ENCODE results near the gene CCDC82. TPM values are rescaled to one million over a fixed set of nuclear protein-coding genes. Genes with fewer than 3 reads are reported as not detected.
A peak's percentile ranks its signal among the peaks of the same experiment; 100 is the strongest.

The CCDC82 gene
- total RNA-seq, 2 experiments from 2014 or later, result 22.2 to 43.6 TPM

DNA sequence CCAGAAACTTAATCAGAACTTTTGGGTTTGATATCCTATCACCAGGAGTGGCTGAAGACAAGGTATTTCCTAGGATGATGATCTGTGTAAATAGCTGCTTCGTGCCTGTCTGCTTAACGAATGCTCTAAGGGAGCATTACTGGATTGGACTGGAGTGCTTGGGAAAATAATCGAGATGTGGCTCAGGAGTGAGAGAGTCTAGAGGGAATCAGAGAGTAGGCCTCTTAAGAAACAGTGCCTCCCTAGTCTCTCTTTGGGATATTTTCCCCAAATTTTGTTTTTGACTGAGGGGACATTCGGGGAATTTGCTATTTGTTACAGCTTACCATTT lies 49.2 kb downstream of the CCDC82 start:
- H3K4me1 ChIP-seq (ENCODE audit: insufficient read depth, low read length, poor library complexity, severe bottlenecking), result peaks cover 39% of the 10 kb centered on the region
- no peak for TF ChIP-seq EZH2phosphoT487 (IDR thresholded peaks at IDR 0.05; ENCODE audit: borderline replicate concordance, low read depth, low read length)
- TF ChIP-seq, protein P1, sequence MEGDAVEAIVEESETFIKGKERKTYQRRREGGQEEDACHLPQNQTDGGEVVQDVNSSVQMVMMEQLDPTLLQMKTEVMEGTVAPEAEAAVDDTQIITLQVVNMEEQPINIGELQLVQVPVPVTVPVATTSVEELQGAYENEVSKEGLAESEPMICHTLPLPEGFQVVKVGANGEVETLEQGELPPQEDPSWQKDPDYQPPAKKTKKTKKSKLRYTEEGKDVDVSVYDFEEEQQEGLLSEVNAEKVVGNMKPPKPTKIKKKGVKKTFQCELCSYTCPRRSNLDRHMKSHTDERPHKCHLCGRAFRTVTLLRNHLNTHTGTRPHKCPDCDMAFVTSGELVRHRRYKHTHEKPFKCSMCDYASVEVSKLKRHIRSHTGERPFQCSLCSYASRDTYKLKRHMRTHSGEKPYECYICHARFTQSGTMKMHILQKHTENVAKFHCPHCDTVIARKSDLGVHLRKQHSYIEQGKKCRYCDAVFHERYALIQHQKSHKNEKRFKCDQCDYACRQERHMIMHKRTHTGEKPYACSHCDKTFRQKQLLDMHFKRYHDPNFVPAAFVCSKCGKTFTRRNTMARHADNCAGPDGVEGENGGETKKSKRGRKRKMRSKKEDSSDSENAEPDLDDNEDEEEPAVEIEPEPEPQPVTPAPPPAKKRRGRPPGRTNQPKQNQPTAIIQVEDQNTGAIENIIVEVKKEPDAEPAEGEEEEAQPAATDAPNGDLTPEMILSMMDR (conservative IDR thresholded peaks at IDR 0.05; ENCODE audit: low read length), result no peak
- no TSS peak for BruUV-seq (replicated peaks)
- H4K20me1 ChIP-seq (ENCODE audit: insufficient read depth, low read length), result no peaks in the 10 kb centered on the region
- H3K27ac ChIP-seq (ENCODE audit: low read depth, low read length, poor library complexity, severe bottlenecking), result no peak overlapping the region
- H3K9me3 ChIP-seq (ENCODE audit: low read length), result no peaks in the 10 kb centered on the region
- H3K4me2 ChIP-seq (ENCODE audit: low read length), result no peak overlapping the region
- no peaks in the 10 kb centered on the region for H3K36me3 ChIP-seq (ENCODE audit: insufficient read depth, low read length)
- H3K9me2 ChIP-seq (ENCODE audit: insufficient read depth, low read length), result no peaks in the 10 kb centered on the region
- no peak for DNase-seq (ENCODE audit: low spot score)
- ChIA-PET CTCF (ENCODE audit: unreplicated experiment) (interaction anchor here (0.6 to 0.9 kb wide), 2 partner anchors 217 to 224 kb away, joined by 3 to 4 read pairs; no protein-coding TSS in a partner anchor), POLR2A (interaction anchor here (0.6 kb wide), 1 partner anchor 97 kb away, joined by 5 read pairs; no protein-coding TSS in a partner anchor)
- H2AFZ ChIP-seq (ENCODE audit: low read length), result no peak overlapping the region
- no peaks in the 10 kb centered on the region for H3K79me2 ChIP-seq (ENCODE audit: insufficient read depth, low read depth, low read length)
- no peak overlapping the region for H3K4me3 ChIP-seq (ENCODE audit: low read depth, low read length, poor library complexity, severe bottlenecking)
- intact Hi-C loops (cut with micrococcal nuclease; ENCODE audit: unreplicated experiment), result no loop called here

DNA sequence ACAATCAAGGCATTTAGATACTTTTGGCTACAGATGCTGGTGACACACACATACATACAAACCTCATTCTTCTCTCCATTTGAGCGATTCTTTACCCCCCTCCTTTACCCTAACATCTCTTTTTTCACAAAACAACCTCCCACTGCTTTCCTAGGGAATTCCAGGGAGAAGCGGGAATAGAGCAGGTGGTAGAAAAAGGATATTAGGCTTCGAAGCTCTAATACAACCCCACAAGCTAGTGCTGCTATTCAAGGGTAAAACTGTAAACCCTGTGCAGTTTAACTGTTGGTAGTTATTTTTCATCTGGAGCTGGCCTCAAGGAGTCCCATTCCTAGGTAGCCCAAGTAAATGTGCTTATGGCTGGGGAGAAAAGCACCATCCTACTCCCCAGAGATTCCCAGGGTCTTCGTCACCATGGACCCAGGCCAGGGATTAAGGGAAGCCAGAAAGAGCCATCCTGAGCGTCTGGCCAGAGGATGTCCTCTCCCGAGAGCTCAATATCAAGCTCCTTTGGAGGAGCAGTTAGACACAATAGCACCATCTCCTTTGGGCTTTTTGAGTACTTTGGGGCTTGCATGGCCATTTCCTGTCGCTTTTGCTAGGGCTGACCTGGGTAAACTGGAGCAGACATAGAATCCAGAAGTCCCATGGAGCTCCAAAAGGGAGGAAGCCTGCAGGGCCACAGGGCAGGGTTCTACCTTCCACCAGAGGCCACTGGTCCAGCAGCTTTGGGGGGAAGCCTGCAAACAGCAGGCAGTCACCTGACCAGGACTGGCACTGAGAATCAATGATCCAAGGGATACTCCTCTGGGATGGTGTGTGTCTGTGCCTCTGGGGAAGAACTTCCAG lies 49.8 kb downstream of the CCDC82 start:
- no TSS peak for BruUV-seq (replicated peaks)
- H3K27ac ChIP-seq (ENCODE audit: low read depth, low read length, poor library complexity, severe bottlenecking), result no peak overlapping the region
- TF ChIP-seq, protein P1 (conservative IDR thresholded peaks at IDR 0.05; ENCODE audit: low read length), result no peak
- no peak for TF ChIP-seq EZH2phosphoT487 (IDR thresholded peaks at IDR 0.05; ENCODE audit: borderline replicate concordance, low read depth, low read length)
- no peaks in the 10 kb centered on the region for H4K20me1 ChIP-seq (ENCODE audit: insufficient read depth, low read length)
- H3K36me3 ChIP-seq (ENCODE audit: insufficient read depth, low read length), result no peaks in the 10 kb centered on the region
- H3K79me2 ChIP-seq (ENCODE audit: insufficient read depth, low read depth, low read length), result no peaks in the 10 kb centered on the region
- no peak overlapping the region for H3K4me3 ChIP-seq (ENCODE audit: low read depth, low read length, poor library complexity, severe bottlenecking)
- no peak for DNase-seq (ENCODE audit: low spot score)
- peak overlapping the region; percentile 47 for H3K4me2 ChIP-seq (ENCODE audit: low read length)
- POLR2A ChIA-PET, result interaction anchor here (0.6 to 1.1 kb wide), 5 partner anchors 10 to 285 kb away, joined by 3 to 5 read pairs (median 3); no protein-coding TSS in a partner anchor
- H3K4me1 ChIP-seq (ENCODE audit: insufficient read depth, low read length, poor library complexity, severe bottlenecking), result peaks cover 39% of the 10 kb centered on the region
- no peaks in the 10 kb centered on the region for H3K9me2 ChIP-seq (ENCODE audit: insufficient read depth, low read length)
- H2AFZ ChIP-seq (ENCODE audit: low read length), result peak overlapping the region; percentile 71; the same call in 1 of the 2 replicates
- H3K9me3 ChIP-seq (ENCODE audit: low read length), result no peaks in the 10 kb centered on the region
- CTCF ChIA-PET (ENCODE audit: unreplicated experiment), result interaction anchor here (0.6 to 0.9 kb wide), 2 partner anchors 216 to 224 kb away, joined by 3 to 4 read pairs; no protein-coding TSS in a partner anchor
- intact Hi-C loops (cut with micrococcal nuclease; ENCODE audit: unreplicated experiment), result no loop called here
